OCI-LY3 (cell line): ENCODE measurements around the gene RSPH6A.

ENCODE experiments used
- H2AFZ ChIP-seq: fragments of 200-600, 300-600 bp; shearing (Covaris generic); 2 replicates; pipeline ENCODE4 v1.6.0; 2014; ENCODE audit warnings: antibody characterized with exemption, low read depth, low read length
- H3K27ac ChIP-seq: fragments of 200-600, 300-600 bp; sonication (generic); 2 replicates; pipeline ENCODE4 v1.5.1; 2014; ENCODE audit warnings: mild to moderate bottlenecking, low read length, moderate library complexity, mixed read lengths
- H3K27me3 ChIP-seq: fragments of 200-600, 300-600 bp; sonication (generic); 2 replicates; pipeline ENCODE4 v1.6.1; 2014; ENCODE audit warnings: low read depth, low read length, mixed read lengths
- H3K36me3 ChIP-seq: fragments of 200-600, 300-600 bp; sonication (generic); replicated peaks from 2 replicates; pipeline ENCODE3; 2014; ENCODE audit warnings: low read depth, low read length, mixed read lengths
- H3K4me1 ChIP-seq: fragments of 300-600, 200-600 bp; sonication (generic); 2 replicates; pipeline ENCODE4 v1.6.1; 2014; ENCODE audit warnings: low read length, mixed read lengths
- H3K4me2 ChIP-seq: fragments of 200-600, 300-600 bp; sonication (generic); 2 replicates; pipeline ENCODE4 v1.6.1; 2014; ENCODE audit warnings: low read length, mixed read lengths
- H3K4me3 ChIP-seq: fragments of 300-600, 200-600 bp; sonication (generic); 2 replicates; pipeline ENCODE4 v1.5.1; 2014; ENCODE audit warnings: antibody characterized with exemption, mild to moderate bottlenecking, low read length, moderate library complexity
- H3K79me2 ChIP-seq: fragments of 300-600, 200-600 bp; shearing (Covaris generic); 2 replicates; pipeline ENCODE4 v1.6.1; 2014; ENCODE audit warnings: mild to moderate bottlenecking, low read length, mixed read lengths
- H3K9ac ChIP-seq: fragments of 300-600, 200-600 bp; shearing (Covaris generic); 2 replicates; pipeline ENCODE4 v1.6.0; 2014; ENCODE audit warnings: mild to moderate bottlenecking, low read length, moderate library complexity
- H3K9me3 ChIP-seq: fragments of 200-600, 300-600 bp; shearing (Covaris generic); 2 replicates; pipeline ENCODE4 v1.6.1; 2014; ENCODE audit warnings: low read length, mixed read lengths; ENCODE audit not compliant: insufficient read depth
- H4K20me1 ChIP-seq: fragments of 200-600, 300-600 bp; sonication (generic); 2 replicates; pipeline ENCODE4 v1.6.1; 2016; ENCODE audit warnings: low read length, mixed read lengths; ENCODE audit not compliant: insufficient read depth
- EZH2phosphoT487 ChIP-seq: fragments of 200-600 bp; shearing (Covaris generic); IDR thresholded peaks from 2 replicates; pipeline ENCODE4 v1.6.1; 2018; ENCODE audit warnings: antibody characterized with exemption, mixed run types, low read depth
- TF ChIP-seq, protein P1 (sequence below): fragments of 200-600, 300-600 bp; sonication (generic); IDR thresholded peaks from 2 replicates; pipeline ENCODE4 v1.5.1; 2014; ENCODE audit warnings: antibody characterized with exemption, low read length, low read depth

The RSPH6A gene

DNA sequence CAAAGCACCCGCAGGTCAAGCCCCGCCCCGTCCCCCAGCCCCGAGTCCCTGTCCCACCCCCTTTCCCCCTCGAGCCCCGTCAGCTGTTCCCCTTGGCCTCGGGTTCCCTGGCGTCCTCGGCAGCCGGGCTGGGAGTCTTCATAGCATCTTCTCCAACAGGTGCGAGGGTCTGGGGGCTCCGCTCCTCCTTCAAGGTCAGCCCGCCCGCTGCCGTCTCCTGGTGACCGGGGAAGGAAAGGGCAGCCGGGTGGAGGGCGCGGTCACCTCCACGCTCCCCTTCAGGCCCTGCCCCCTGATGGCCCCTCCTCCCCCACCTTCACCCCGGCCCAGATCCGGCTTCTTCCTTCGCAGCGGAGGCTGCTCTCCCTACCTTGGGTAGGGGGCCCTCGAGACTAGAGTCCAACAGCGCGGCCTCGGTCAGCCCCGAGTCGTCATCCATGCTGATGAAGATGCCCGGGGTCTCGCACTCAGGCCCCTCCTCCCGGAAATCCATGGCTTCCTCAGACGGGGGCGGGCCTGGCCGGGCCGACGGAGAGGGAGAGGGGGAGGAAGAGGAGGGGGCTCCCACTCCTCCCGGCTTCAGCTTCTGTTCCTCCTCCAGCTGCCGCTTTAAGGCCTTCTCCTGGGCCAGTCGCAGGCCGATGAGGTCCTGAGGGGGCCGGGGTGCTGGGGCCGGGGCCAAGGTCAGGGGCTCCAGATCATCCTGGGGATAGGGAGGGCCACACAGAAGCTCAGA lies 541 bp upstream of the RSPH6A start:
- no peak for TF ChIP-seq EZH2phosphoT487
- Histone ChIP-seq H2AFZ (no peak overlapping the region), H3K9ac (no peak overlapping the region), H3K4me3 (no peak overlapping the region), H3K4me1 (peaks cover 3% of the 10 kb centered on the region; the same call in 1 of the 2 replicates), H3K9me3 (no peaks in the 10 kb centered on the region), H3K79me2 (no peaks in the 10 kb centered on the region), H4K20me1 (0 out of 2 replicates have a peak, but pooled peaks cover 4% of the 10 kb centered on the region), H3K36me3 (peaks cover 31% of the 10 kb centered on the region), H3K4me2 (no peak overlapping the region), H3K27me3 (no peaks in the 10 kb centered on the region), H3K27ac (no peak overlapping the region)

DNA sequence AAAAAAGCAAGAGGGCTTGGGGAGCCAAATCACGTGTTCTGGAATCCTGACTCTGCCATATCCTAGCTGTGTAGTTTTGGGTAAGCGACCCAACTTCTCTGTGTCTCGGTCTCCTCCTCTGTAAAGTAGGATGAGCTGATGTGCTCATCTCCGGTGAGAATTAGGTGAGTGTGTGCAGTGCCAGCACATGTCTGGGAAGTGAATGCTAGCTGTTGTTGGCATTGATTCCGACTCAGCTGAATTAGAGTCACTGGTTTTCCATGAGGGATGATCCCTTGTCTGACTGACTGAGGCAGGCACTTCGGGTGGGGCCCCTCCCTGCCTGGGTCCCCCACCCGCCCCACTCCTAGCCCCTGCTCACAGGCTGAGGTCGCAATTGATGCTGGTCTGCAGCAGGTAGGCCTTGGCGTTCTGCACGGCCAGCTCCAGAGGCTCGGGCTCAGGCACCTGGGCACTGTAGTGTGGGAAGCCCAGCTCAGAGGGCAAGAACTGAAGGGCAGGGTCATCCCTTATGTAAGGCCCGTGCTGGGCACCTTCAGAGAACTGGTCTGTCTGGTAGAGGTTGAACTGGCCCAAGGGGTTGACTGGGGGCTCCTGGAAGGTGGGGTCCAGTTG lies 835 bp downstream of the RSPH6A start:
- Histone ChIP-seq H3K79me2 (no peaks in the 10 kb centered on the region), H2AFZ (no peak overlapping the region), H3K9ac (no peak overlapping the region), H3K4me3 (no peak overlapping the region), H3K9me3 (no peaks in the 10 kb centered on the region), H3K4me1 (peaks cover 14% of the 10 kb centered on the region), H3K4me2 (no peak overlapping the region), H3K36me3 (peaks cover 25% of the 10 kb centered on the region), H3K27ac (no peak overlapping the region), H3K27me3 (no peaks in the 10 kb centered on the region), H4K20me1 (0 out of 2 replicates have a peak, but pooled peaks cover 4% of the 10 kb centered on the region)
- TF ChIP-seq, protein P1, sequence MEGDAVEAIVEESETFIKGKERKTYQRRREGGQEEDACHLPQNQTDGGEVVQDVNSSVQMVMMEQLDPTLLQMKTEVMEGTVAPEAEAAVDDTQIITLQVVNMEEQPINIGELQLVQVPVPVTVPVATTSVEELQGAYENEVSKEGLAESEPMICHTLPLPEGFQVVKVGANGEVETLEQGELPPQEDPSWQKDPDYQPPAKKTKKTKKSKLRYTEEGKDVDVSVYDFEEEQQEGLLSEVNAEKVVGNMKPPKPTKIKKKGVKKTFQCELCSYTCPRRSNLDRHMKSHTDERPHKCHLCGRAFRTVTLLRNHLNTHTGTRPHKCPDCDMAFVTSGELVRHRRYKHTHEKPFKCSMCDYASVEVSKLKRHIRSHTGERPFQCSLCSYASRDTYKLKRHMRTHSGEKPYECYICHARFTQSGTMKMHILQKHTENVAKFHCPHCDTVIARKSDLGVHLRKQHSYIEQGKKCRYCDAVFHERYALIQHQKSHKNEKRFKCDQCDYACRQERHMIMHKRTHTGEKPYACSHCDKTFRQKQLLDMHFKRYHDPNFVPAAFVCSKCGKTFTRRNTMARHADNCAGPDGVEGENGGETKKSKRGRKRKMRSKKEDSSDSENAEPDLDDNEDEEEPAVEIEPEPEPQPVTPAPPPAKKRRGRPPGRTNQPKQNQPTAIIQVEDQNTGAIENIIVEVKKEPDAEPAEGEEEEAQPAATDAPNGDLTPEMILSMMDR = no peak
- TF ChIP-seq EZH2phosphoT487 = no peak

DNA sequence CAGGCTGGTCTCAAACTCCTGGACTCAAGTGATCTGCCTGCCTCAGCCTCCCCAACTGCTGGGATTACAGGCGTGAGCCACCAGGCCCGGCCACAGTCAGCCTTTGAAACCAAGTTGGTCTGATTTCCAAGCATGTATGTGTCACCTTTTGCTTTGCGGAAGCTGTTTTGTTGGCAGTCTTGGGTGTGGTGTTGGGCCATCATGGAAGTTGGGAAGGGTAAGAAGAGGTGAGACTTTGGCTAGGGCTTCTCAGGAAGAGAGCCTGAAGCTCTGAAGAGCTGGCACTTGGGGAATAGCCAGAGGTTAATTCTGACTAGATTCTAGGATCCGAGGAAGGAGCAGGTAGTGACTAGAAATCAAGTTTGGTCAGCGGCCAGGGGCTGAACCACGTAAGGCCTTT lies 2.8 kb downstream of the RSPH6A start:
- Histone ChIP-seq H3K27me3 (no peaks in the 10 kb centered on the region), H2AFZ (no peak overlapping the region), H3K4me3 (no peak overlapping the region), H4K20me1 (0 out of 2 replicates have a peak, but pooled peaks cover 4% of the 10 kb centered on the region), H3K9me3 (no peaks in the 10 kb centered on the region), H3K4me2 (no peak overlapping the region), H3K4me1 (peaks cover 17% of the 10 kb centered on the region), H3K36me3 (peaks cover 19% of the 10 kb centered on the region), H3K79me2 (no peaks in the 10 kb centered on the region), H3K27ac (no peak overlapping the region), H3K9ac (no peak overlapping the region)
- TF ChIP-seq, protein P1 = no peak
- TF ChIP-seq EZH2phosphoT487 = no peak

DNA sequence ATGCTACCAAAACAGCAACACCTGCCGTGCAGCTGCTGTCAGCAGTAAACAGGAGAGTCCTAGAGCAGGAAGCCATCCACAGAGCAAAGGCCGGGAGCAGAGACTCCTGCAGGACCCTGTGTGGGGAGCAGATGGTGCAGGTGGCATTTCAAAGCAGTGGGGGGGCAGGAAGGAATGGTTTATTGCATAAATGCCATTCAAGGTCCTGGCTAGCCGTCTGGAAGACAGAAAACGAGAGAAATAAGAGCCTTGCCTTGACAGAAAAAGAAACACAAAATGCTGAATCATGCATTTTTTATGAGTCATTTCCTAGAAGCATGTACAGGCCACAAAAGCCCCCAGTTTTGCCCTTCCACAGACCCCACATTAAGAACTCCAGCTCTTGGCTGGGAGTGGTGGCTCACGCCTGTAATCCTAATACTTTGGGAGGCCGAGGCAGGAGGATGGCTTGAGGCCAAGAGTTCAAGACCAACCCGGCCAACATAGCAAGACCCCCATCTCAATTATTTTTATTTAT lies 5.4 kb downstream of the RSPH6A start:
- H3K9ac ChIP-seq = no peak overlapping the region
- peaks cover 17% of the 10 kb centered on the region for H3K4me1 ChIP-seq
- peak overlapping the region; percentile 16; the same call in 1 of the 2 replicates for H3K4me3 ChIP-seq
- TF ChIP-seq, protein P1 = no peak
- no peak for TF ChIP-seq EZH2phosphoT487
- H2AFZ ChIP-seq = peak overlapping the region; percentile 91
- H3K9me3 ChIP-seq = no peaks in the 10 kb centered on the region
- H3K4me2 ChIP-seq = peak overlapping the region; percentile 59
- H3K36me3 ChIP-seq = peaks cover 4% of the 10 kb centered on the region
- no peaks in the 10 kb centered on the region for H4K20me1 ChIP-seq
- no peaks in the 10 kb centered on the region for H3K79me2 ChIP-seq
- H3K27ac ChIP-seq = peak overlapping the region; percentile 55
- H3K27me3 ChIP-seq = no peaks in the 10 kb centered on the region
